ENCODE results near the gene KMT2C.

- no peak for TF ChIP-seq OSR1 (CRISPR knock-in tag; IDR thresholded peaks at IDR 0.05)
- TF ChIP-seq RARB (CRISPR knock-in tag; IDR thresholded peaks at IDR 0.05) = no peak
- TF ChIP-seq PATZ1 (CRISPR knock-in tag; IDR thresholded peaks at IDR 0.05; ENCODE audit: borderline replicate concordance) = no peak
- no peak for TF ChIP-seq TCF4 (CRISPR knock-in tag; IDR thresholded peaks at IDR 0.05; ENCODE audit: borderline replicate concordance)
- no peak for TF ChIP-seq CSDC2 (CRISPR knock-in tag; IDR thresholded peaks at IDR 0.05)
- TF ChIP-seq ZFP30 (CRISPR knock-in tag; IDR thresholded peaks at IDR 0.05) = no peak
- TF ChIP-seq, protein P1, sequence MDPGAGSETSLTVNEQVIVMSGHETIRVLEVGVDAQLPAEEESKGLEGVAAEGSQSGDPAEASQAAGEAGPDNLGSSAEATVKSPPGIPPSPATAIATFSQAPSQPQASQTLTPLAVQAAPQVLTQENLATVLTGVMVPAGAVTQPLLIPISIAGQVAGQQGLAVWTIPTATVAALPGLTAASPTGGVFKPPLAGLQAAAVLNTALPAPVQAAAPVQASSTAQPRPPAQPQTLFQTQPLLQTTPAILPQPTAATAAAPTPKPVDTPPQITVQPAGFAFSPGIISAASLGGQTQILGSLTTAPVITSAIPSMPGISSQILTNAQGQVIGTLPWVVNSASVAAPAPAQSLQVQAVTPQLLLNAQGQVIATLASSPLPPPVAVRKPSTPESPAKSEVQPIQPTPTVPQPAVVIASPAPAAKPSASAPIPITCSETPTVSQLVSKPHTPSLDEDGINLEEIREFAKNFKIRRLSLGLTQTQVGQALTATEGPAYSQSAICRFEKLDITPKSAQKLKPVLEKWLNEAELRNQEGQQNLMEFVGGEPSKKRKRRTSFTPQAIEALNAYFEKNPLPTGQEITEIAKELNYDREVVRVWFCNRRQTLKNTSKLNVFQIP (CRISPR knock-in tag; IDR thresholded peaks at IDR 0.05; ENCODE audit: borderline replicate concordance, low read depth) = no peak
- TF ChIP-seq ZFP3 (CRISPR knock-in tag; IDR thresholded peaks at IDR 0.05) = no peak
- TF ChIP-seq ARNTL (CRISPR knock-in tag; IDR thresholded peaks at IDR 0.05; ENCODE audit: borderline replicate concordance, low read depth) = no peak
- TF ChIP-seq CSRNP3 (CRISPR knock-in tag; IDR thresholded peaks at IDR 0.05) = no peak
- TF ChIP-seq TSHZ2 (CRISPR knock-in tag; IDR thresholded peaks at IDR 0.05) = no peak
- no peak for TF ChIP-seq ZC3H10 (CRISPR knock-in tag; IDR thresholded peaks at IDR 0.05)
Measured at GRCh38 chr7:152108359-152108758, 327.4 kb downstream of the KMT2C start.
